Endothelial cell of hepatic sinusoid (primary cell): Measurements from ENCODE around the gene TSPAN18.

Experiments
- in situ Hi-C: cut with HindIII; loops from 2 replicates; pipeline ENCODE4 v1.10.0; 2017; ENCODE audit warnings: low sequenced_read_pairs

The TSPAN18 gene

GRCh38 chr11:44927174-44927661 is 200.5 kb downstream of the TSPAN18 start:
- in situ Hi-C loops: loop anchor here (25.0 kb wide), 1 partner anchor 410 kb away; no protein-coding TSS in a partner anchor

- in situ Hi-C loops: loop anchor here (25.0 kb wide), 1 partner anchor 409 kb away; no protein-coding TSS in a partner anchor
Measured at GRCh38 chr11:44928144-44928543, 201.4 kb downstream of the TSPAN18 start.

GRCh38 chr11:44928816-44929215 is 202.1 kb downstream of the TSPAN18 start:
- in situ Hi-C loops: loop anchor here (25.0 kb wide), 1 partner anchor 408 kb away; no protein-coding TSS in a partner anchor

GRCh38 chr11:44930588-44931302 is 204.0 kb downstream of the TSPAN18 start:
- in situ Hi-C loops: loop anchor here (25.0 kb wide), 1 partner anchor 407 kb away; no protein-coding TSS in a partner anchor

GRCh38 chr11:44931466-44931865 is 204.7 kb downstream of the TSPAN18 start:
- in situ Hi-C loops: loop anchor here (25.0 kb wide), 1 partner anchor 406 kb away; no protein-coding TSS in a partner anchor

GRCh38 chr11:44934110-44934509 is 207.3 kb downstream of the TSPAN18 start:
- in situ Hi-C loops: loop anchor here (25.0 kb wide), 1 partner anchor 403 kb away; no protein-coding TSS in a partner anchor

- in situ Hi-C loops: loop anchor here (5.0 to 25.0 kb wide), 2 partner anchors 178 to 403 kb away; no protein-coding TSS in a partner anchor
Measured at GRCh38 chr11:44934735-44935250, 208.0 kb downstream of the TSPAN18 start.

- in situ Hi-C loops: loop anchor here (5.0 to 25.0 kb wide), 2 partner anchors 176 to 401 kb away; no protein-coding TSS in a partner anchor
Measured at GRCh38 chr11:44936525-44936924, 209.8 kb downstream of the TSPAN18 start.

GRCh38 chr11:44936951-44937543 is 210.3 kb downstream of the TSPAN18 start:
- in situ Hi-C loops: loop anchor here (5.0 to 25.0 kb wide), 2 partner anchors 175 to 400 kb away; no protein-coding TSS in a partner anchor

GRCh38 chr11:44938066-44938691 is 211.4 kb downstream of the TSPAN18 start:
- in situ Hi-C loops: loop anchor here (5.0 to 25.0 kb wide), 2 partner anchors 174 to 399 kb away; no protein-coding TSS in a partner anchor

- in situ Hi-C loops: loop anchor here (5.0 to 25.0 kb wide), 2 partner anchors 172 to 397 kb away; no protein-coding TSS in a partner anchor
Measured at GRCh38 chr11:44939673-44940395, 213.1 kb downstream of the TSPAN18 start.

- in situ Hi-C loops: loop anchor here (25.0 kb wide), 1 partner anchor 397 kb away; no protein-coding TSS in a partner anchor
Measured at GRCh38 chr11:44940404-44940803, 213.6 kb downstream of the TSPAN18 start.

- in situ Hi-C loops: loop anchor here (25.0 kb wide), 1 partner anchor 396 kb away; no protein-coding TSS in a partner anchor
Measured at GRCh38 chr11:44940835-44941234, 214.1 kb downstream of the TSPAN18 start.

- in situ Hi-C loops: loop anchor here (25.0 kb wide), 1 partner anchor 396 kb away; no protein-coding TSS in a partner anchor
Measured at GRCh38 chr11:44941259-44942021, 214.7 kb downstream of the TSPAN18 start.

- in situ Hi-C loops: loop anchor here (25.0 kb wide), 1 partner anchor 395 kb away; no protein-coding TSS in a partner anchor
Measured at GRCh38 chr11:44942029-44942955, 215.5 kb downstream of the TSPAN18 start.

GRCh38 chr11:44943118-44943517 is 216.4 kb downstream of the TSPAN18 start:
- in situ Hi-C loops: loop anchor here (25.0 kb wide), 1 partner anchor 394 kb away; no protein-coding TSS in a partner anchor

GRCh38 chr11:44943696-44944095 is 216.9 kb downstream of the TSPAN18 start:
- in situ Hi-C loops: loop anchor here (25.0 kb wide), 1 partner anchor 394 kb away; no protein-coding TSS in a partner anchor
